ENCODE measurements around the gene DUXA. TPM values are rescaled to one million over a fixed set of nuclear protein-coding genes. Genes with fewer than 3 reads are reported as not detected.

Gene DUXA
- total RNA-seq, 1 experiment from 2014 or later = not detected

GRCh38 chr19:57190301-57190700 is 23.0 kb upstream of the DUXA start:
- H3K79me2 ChIP-seq (ENCODE audit: insufficient read depth, low read length) = peaks cover 8% of the 10 kb centered on the region; the same call in 1 of the 2 replicates
- H3K27me3 ChIP-seq (ENCODE audit: insufficient read depth, low read length) = no peaks in the 10 kb centered on the region
- no peak overlapping the region for H3K23ac ChIP-seq (ENCODE audit: insufficient read length, low read depth, low read length)
- H3K79me1 ChIP-seq (ENCODE audit: insufficient read depth, low read depth, low read length, poor library complexity, severe bottlenecking) = no peaks in the 10 kb centered on the region
- Mint-ChIP-seq H3K4me3 (peak overlapping the region; percentile 95 to 97), H3K9me3 (peaks cover 48 to 50% of the 10 kb centered on the region in 2 experiments), H3K27me3 (ENCODE audit: low read depth) (peaks cover 19% of the 10 kb centered on the region), H3K27ac (no peak overlapping the region), H3K4me1 (peaks cover 12 to 17% of the 10 kb centered on the region in 2 experiments), H3K36me3 (ENCODE audit: insufficient read depth in 1 of 3, low read depth in 3 of 3) (peaks cover 44 to 49% (median 49%) of the 10 kb centered on the region in 3 experiments)
- H2BK15ac ChIP-seq (ENCODE audit: low read depth, low read length) = no peak overlapping the region
- no peak for DNase-seq
- H2AFZ ChIP-seq (ENCODE audit: low read length) = no peak overlapping the region
- no CpG with 5 or more reads among the region's 3 CpGs for WGBS (ENCODE audit: extremely low coverage, insufficient read length, low lambda C conversion rate)
- TF ChIP-seq CTCF (conservative IDR thresholded peaks at IDR 0.05) = no peak
- no peak overlapping the region for H2BK12ac ChIP-seq (ENCODE audit: insufficient read length, low read depth, low read length)
- H3K4me2 ChIP-seq (ENCODE audit: insufficient read depth, insufficient read length, low read length) = peak overlapping the region; percentile 60
- peaks cover 16% of the 10 kb centered on the region for H3K9me3 ChIP-seq (ENCODE audit: control insufficient read depth, low read depth, low read length)
- H4K20me1 ChIP-seq (ENCODE audit: control insufficient read depth, insufficient read depth, insufficient read length) = no peaks in the 10 kb centered on the region
- H4K8ac ChIP-seq (replicated peaks; ENCODE audit: insufficient read length, low read depth, low read length) = no peak overlapping the region
- no peak overlapping the region for H2AK5ac ChIP-seq (ENCODE audit: insufficient read length, low read length)
- peaks cover 12% of the 10 kb centered on the region for H3K23me2 ChIP-seq (ENCODE audit: insufficient read length, low read depth, low read length, poor library complexity, severe bottlenecking)
- no peak overlapping the region for H2BK120ac ChIP-seq (ENCODE audit: low read depth, low read length, poor library complexity, severe bottlenecking)
- H3K4me1 ChIP-seq (ENCODE audit: insufficient read depth, low read length) = no peaks in the 10 kb centered on the region
- H3K27ac ChIP-seq (ENCODE audit: insufficient read length, low read depth, low read length) = no peak overlapping the region
- no peak overlapping the region for H2BK20ac ChIP-seq (ENCODE audit: low read depth, low read length, poor library complexity, severe bottlenecking)
- no peak overlapping the region for H3K56ac ChIP-seq (ENCODE audit: insufficient read length, low read depth, low read length)
- no peak overlapping the region for H4K91ac ChIP-seq (ENCODE audit: insufficient read length, low read depth, low read length)
- no peak overlapping the region for H3K14ac ChIP-seq (ENCODE audit: insufficient read depth, low read length)
- no peak overlapping the region for H4K5ac ChIP-seq (ENCODE audit: insufficient read length, low read depth, low read length)
- no peak overlapping the region for H3K18ac ChIP-seq (ENCODE audit: insufficient read length, low read depth, low read length)
- no peak overlapping the region for H3K9ac ChIP-seq (ENCODE audit: extremely low read depth, insufficient read length, low read length)
- H3K4ac ChIP-seq (ENCODE audit: low read depth, low read length) = no peak overlapping the region
- no peak overlapping the region for H2BK5ac ChIP-seq (ENCODE audit: insufficient read length, low read length)
- no peak overlapping the region for H3T11ph ChIP-seq (ENCODE audit: low read length)

All from H9 (cell line).